ENCODE data around the gene CTSW. TPM values are rescaled to one million over a fixed set of nuclear protein-coding genes. Genes with fewer than 3 reads are reported as not detected.

Gene CTSW
- total RNA-seq, 1 experiment from 2014 or later, result not detected

DNA sequence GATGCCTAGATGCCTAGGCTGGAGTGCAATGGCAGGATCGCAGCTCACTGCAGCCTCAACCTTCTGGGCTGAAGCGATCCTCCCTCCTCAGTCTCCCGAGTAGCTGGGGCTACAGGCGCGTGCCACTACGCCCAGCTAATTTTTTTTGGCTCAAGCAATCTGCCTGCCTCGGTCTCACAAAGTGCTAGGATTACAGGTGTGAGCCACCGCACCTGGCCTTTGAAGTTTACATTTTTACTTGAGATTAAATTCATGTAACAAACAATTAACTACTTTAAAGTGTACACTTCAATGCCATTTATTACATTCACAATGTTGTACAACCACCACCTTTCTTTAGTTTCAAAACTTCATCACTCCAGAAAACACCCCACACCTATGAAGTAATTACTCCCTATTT is 24.1 kb downstream of the CTSW start:
- Histone ChIP-seq H3K9me3 (no peaks in the 10 kb centered on the region), H3K4me3 (ENCODE audit: low read depth, low read length) (no peak overlapping the region), H3K4me1 (peaks cover 25% of the 10 kb centered on the region), H3K27me3 (replicated peaks; ENCODE audit: control insufficient read depth, insufficient read depth, low read length) (no peaks in the 10 kb centered on the region; the same call in 1 of the 2 replicates), H3K36me3 (ENCODE audit: control insufficient read depth, insufficient read depth, low read length) (no peaks in the 10 kb centered on the region)
- H3K27ac Mint-ChIP-seq (ENCODE audit: unreplicated experiment), result peak overlapping the region; percentile 58
- ChIA-PET POLR2A (interaction anchor here (1.0 kb wide), 1 partner anchor 13 kb away, joined by 4 read pairs; no protein-coding TSS in a partner anchor), CTCF (interaction anchor here (3.8 kb wide), 1 partner anchor 16 kb away, joined by 36 read pairs; the partner anchor contains the start of gene FIBP)
- no TSS peak for BruUV-seq (replicated peaks)
- no peaks in the 10 kb centered on the region for H3K9me3 Mint-ChIP-seq (ENCODE audit: unreplicated experiment)
- intact Hi-C loops (cut with micrococcal nuclease; ENCODE audit: unreplicated experiment), result no loop called here
- no peak overlapping the region for H3K4me3 Mint-ChIP-seq (ENCODE audit: unreplicated experiment)
- no peak for DNase-seq
- TF ChIP-seq, protein P1, sequence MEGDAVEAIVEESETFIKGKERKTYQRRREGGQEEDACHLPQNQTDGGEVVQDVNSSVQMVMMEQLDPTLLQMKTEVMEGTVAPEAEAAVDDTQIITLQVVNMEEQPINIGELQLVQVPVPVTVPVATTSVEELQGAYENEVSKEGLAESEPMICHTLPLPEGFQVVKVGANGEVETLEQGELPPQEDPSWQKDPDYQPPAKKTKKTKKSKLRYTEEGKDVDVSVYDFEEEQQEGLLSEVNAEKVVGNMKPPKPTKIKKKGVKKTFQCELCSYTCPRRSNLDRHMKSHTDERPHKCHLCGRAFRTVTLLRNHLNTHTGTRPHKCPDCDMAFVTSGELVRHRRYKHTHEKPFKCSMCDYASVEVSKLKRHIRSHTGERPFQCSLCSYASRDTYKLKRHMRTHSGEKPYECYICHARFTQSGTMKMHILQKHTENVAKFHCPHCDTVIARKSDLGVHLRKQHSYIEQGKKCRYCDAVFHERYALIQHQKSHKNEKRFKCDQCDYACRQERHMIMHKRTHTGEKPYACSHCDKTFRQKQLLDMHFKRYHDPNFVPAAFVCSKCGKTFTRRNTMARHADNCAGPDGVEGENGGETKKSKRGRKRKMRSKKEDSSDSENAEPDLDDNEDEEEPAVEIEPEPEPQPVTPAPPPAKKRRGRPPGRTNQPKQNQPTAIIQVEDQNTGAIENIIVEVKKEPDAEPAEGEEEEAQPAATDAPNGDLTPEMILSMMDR (IDR thresholded peaks at IDR 0.05; ENCODE audit: insufficient read depth in 1 of 2, low read depth in 1 of 2, low read length in 1 of 2, severe bottlenecking in 1 of 2, unreplicated experiment in 1 of 2), result no peak
- H3K4me1 Mint-ChIP-seq (ENCODE audit: low read depth, unreplicated experiment), result peaks cover 22% of the 10 kb centered on the region
- no peaks in the 10 kb centered on the region for H3K27me3 Mint-ChIP-seq (ENCODE audit: insufficient read depth, unreplicated experiment)
- peaks cover 11% of the 10 kb centered on the region for H3K36me3 Mint-ChIP-seq (ENCODE audit: insufficient read depth, unreplicated experiment)

DNA sequence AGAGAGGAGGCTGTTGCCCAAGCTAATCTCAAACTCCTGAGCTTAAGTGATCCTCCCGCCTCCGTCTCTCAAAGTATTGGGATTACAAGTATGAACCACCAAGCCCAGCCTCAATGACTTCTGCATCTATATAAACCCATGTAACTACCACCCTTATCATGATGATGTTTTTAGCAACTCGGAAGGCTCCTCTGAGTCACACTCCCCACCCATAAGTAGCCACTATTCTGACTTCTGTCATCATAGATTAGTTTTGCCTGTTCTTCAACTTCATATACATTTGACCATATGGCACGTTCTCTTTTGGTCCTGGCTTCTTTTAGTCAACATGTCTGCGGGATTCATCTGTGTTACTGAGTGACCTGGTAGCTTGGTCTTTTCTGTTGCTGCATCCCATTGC is 27.0 kb downstream of the CTSW start:
- Mint-ChIP-seq H3K27ac (ENCODE audit: unreplicated experiment) (no peak overlapping the region), H3K4me3 (ENCODE audit: unreplicated experiment) (no peak overlapping the region), H3K9me3 (ENCODE audit: unreplicated experiment) (no peaks in the 10 kb centered on the region), H3K27me3 (ENCODE audit: insufficient read depth, unreplicated experiment) (no peaks in the 10 kb centered on the region), H3K4me1 (ENCODE audit: low read depth, unreplicated experiment) (peaks cover 25% of the 10 kb centered on the region), H3K36me3 (ENCODE audit: insufficient read depth, unreplicated experiment) (no peaks in the 10 kb centered on the region)
- BruUV-seq (replicated peaks), result no TSS peak
- ChIA-PET CTCF (interaction anchor here (0.6 to 2.4 kb wide), 4 partner anchors 18 to 138 kb away, joined by 3 to 6 read pairs (median 4); partner anchors contain the start of gene FIBP), POLR2A (no interaction called here)
- Histone ChIP-seq H3K27me3 (replicated peaks; ENCODE audit: control insufficient read depth, insufficient read depth, low read length) (no peaks in the 10 kb centered on the region), H3K36me3 (ENCODE audit: control insufficient read depth, insufficient read depth, low read length) (no peaks in the 10 kb centered on the region), H3K9me3 (no peaks in the 10 kb centered on the region), H3K4me1 (peaks cover 21% of the 10 kb centered on the region), H3K4me3 (ENCODE audit: low read depth, low read length) (no peak overlapping the region)
- intact Hi-C loops (cut with micrococcal nuclease; ENCODE audit: unreplicated experiment), result no loop called here
- TF ChIP-seq, protein P1 (IDR thresholded peaks at IDR 0.05; ENCODE audit: insufficient read depth in 1 of 2, low read depth in 1 of 2, low read length in 1 of 2, severe bottlenecking in 1 of 2, unreplicated experiment in 1 of 2), result no peak
- DNase-seq, result no peak

DNA sequence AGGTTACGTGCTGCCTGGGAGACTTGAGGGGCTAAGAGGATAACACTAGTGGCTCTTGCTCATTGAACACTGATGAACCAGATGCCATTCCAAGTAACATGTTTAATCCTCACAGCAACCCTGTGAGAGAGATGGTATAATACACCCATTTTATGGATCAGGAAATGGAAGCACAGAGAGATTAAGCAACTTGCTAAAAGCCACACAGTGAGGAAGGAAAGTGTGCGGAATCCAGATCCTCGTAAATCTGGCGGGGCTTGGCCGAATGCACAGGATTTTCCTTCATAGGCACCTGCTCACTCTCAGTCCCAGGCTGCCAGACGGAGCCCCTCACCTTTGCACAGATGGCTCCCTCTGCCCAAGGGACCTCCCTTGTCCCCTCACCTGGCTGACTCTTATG is 28.2 kb downstream of the CTSW start:
- POLR2A ChIA-PET, result interaction anchor here (0.7 kb wide), 1 partner anchor 79 kb away, joined by 5 read pairs; no protein-coding TSS in a partner anchor
- H3K27me3 Mint-ChIP-seq (ENCODE audit: insufficient read depth, unreplicated experiment), result no peaks in the 10 kb centered on the region
- no peaks in the 10 kb centered on the region for H3K36me3 ChIP-seq (ENCODE audit: control insufficient read depth, insufficient read depth, low read length)

More for the DNA sequence above, 28.2 kb downstream of the CTSW start:
- no peaks in the 10 kb centered on the region for H3K27me3 ChIP-seq (replicated peaks; ENCODE audit: control insufficient read depth, insufficient read depth, low read length)
- no peak overlapping the region for H3K27ac Mint-ChIP-seq (ENCODE audit: unreplicated experiment)
- TF ChIP-seq, protein P1 (IDR thresholded peaks at IDR 0.05; ENCODE audit: insufficient read depth in 1 of 2, low read depth in 1 of 2, low read length in 1 of 2, severe bottlenecking in 1 of 2, unreplicated experiment in 1 of 2), result no peak
- no peaks in the 10 kb centered on the region for H3K9me3 ChIP-seq
- no peak overlapping the region for H3K4me3 Mint-ChIP-seq (ENCODE audit: unreplicated experiment)
- DNase-seq, result no peak
- H3K36me3 Mint-ChIP-seq (ENCODE audit: insufficient read depth, unreplicated experiment), result no peaks in the 10 kb centered on the region
- CTCF ChIA-PET, result interaction anchor here (2.4 kb wide), 1 partner anchor 19 kb away, joined by 6 read pairs; the partner anchor contains the start of gene FIBP
- intact Hi-C loops (cut with micrococcal nuclease; ENCODE audit: unreplicated experiment), result no loop called here
- H3K4me1 Mint-ChIP-seq (ENCODE audit: low read depth, unreplicated experiment), result peaks cover 21% of the 10 kb centered on the region
- H3K4me3 ChIP-seq (ENCODE audit: low read depth, low read length), result no peak overlapping the region
- BruUV-seq (replicated peaks), result no TSS peak
- peaks cover 17% of the 10 kb centered on the region for H3K4me1 ChIP-seq
- no peaks in the 10 kb centered on the region for H3K9me3 Mint-ChIP-seq (ENCODE audit: unreplicated experiment)

All from Caco-2 (cell line).